NB4 (cell line): ENCODE results near the gene TBC1D17.

Source experiments
- MYC ChIP-seq: IDR thresholded peaks from 2 replicates; pipeline ENCODE4 v1.6.1; 2011; ENCODE audit warnings: low read depth, low read length
- POLR2A ChIP-seq: IDR thresholded peaks from 2 replicates; pipeline ENCODE4 v1.6.1; 2011; ENCODE audit warnings: mild to moderate bottlenecking; ENCODE audit not compliant: insufficient read length; ENCODE audit errors: extremely low read depth

DNA sequence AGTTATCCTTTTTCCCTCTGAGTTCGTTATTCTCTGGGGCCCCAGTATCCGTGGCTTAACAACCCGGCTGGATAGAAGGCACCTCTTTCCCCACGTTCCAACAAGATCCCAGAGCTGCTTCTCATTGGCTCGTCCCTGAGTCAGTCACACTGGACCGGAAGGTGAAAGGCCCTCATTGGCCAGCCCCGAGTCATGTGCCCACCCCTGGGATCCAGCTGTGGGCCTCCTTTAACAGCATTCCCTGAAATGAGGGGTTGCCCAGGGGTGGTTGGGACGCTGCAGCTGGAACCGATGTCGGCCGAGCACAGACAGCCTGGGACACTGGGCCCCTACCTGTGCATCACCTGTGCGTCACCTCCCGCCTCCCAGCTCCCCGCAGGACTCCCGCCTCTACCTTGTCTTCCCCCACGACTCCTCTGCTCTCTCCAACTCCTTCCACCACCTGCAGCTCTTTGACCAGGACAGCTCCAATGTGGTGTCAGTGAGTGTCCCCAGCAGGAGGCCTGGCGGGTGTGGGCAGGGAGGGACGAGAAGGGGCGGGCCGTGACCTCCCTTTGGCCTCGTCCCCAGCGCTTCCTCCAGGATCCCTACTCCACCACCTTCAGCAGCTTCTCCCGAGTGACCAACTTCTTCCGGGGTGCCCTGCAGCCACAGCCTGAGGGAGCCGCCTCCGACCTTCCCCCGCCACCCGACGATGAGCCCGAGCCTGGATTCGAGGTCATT, 4.3 kb downstream of the TBC1D17 start:
- TF ChIP-seq MYC (no peak), POLR2A (no peak)
